IPS-20b (cell line): ENCODE data around the gene TXNDC11.
A peak's percentile ranks its signal among the peaks of the same experiment; 100 is the strongest.

Source experiments
- H3K27ac ChIP-seq: one replicate; pipeline ENCODE4 v1.5.1; 2013; ENCODE audit warnings: low read length
- H3K27me3 ChIP-seq: 2 replicates; pipeline ENCODE4 v1.6.1; 2013; ENCODE audit warnings: mild to moderate bottlenecking, low read length, inconsistent platforms; ENCODE audit not compliant: insufficient read depth
- H3K36me3 ChIP-seq: 2 replicates; pipeline ENCODE4 v1.6.1; 2013; ENCODE audit warnings: low read depth, mild to moderate bottlenecking, inconsistent platforms, low read length, moderate library complexity; ENCODE audit not compliant: insufficient read depth
- H3K4me1 ChIP-seq: 2 replicates; pipeline ENCODE4 v1.6.1; 2013; ENCODE audit warnings: mild to moderate bottlenecking, control low read depth, inconsistent platforms, low read length, moderate library complexity; ENCODE audit not compliant: insufficient read depth
- H3K4me3 ChIP-seq: 2 replicates; pipeline ENCODE4 v1.5.1; 2013; ENCODE audit warnings: mild to moderate bottlenecking, low read length, inconsistent platforms
- H3K9ac ChIP-seq: 2 replicates; pipeline ENCODE4 v1.6.1; 2013; ENCODE audit warnings: low read depth, mild to moderate bottlenecking, inconsistent platforms, low read length, moderate library complexity
- H3K9me3 ChIP-seq: 2 replicates; pipeline ENCODE4 v1.6.1; 2013; ENCODE audit warnings: mild to moderate bottlenecking, low read depth, low read length, inconsistent platforms; ENCODE audit not compliant: insufficient read depth

Gene TXNDC11

GRCh38 chr16:11674818-11675560 lies 67.7 kb downstream of the TXNDC11 start:
- Histone ChIP-seq H3K4me1 (peaks cover 5% of the 10 kb centered on the region; the same call in 1 of the 2 replicates), H3K36me3 (peaks cover 45% of the 10 kb centered on the region), H3K27ac (no peak overlapping the region), H3K27me3 (no peaks in the 10 kb centered on the region), H3K4me3 (no peak overlapping the region), H3K9ac (no peak overlapping the region), H3K9me3 (no peaks in the 10 kb centered on the region)

- Histone ChIP-seq H3K4me3 (no peak overlapping the region), H3K9ac (no peak overlapping the region), H3K4me1 (peaks cover 11% of the 10 kb centered on the region; the same call in 1 of the 2 replicates), H3K27me3 (no peaks in the 10 kb centered on the region), H3K36me3 (peaks cover 37% of the 10 kb centered on the region), H3K27ac (no peak overlapping the region), H3K9me3 (no peaks in the 10 kb centered on the region)
Observed at GRCh38 chr16:11674001-11674817, 68.4 kb downstream of the TXNDC11 start.

- Histone ChIP-seq H3K27ac (no peak overlapping the region), H3K36me3 (peaks cover 29% of the 10 kb centered on the region), H3K4me1 (peaks cover 11% of the 10 kb centered on the region; the same call in 1 of the 2 replicates), H3K4me3 (no peak overlapping the region), H3K9me3 (no peaks in the 10 kb centered on the region), H3K27me3 (no peaks in the 10 kb centered on the region), H3K9ac (no peak overlapping the region; the same call in 1 of the 2 replicates)
Observed at GRCh38 chr16:11673091-11674000, 69.3 kb downstream of the TXNDC11 start.

GRCh38 chr16:11672206-11673090 lies 70.2 kb downstream of the TXNDC11 start:
- Histone ChIP-seq H3K4me3 (no peak overlapping the region), H3K27ac (no peak overlapping the region), H3K36me3 (peaks cover 20% of the 10 kb centered on the region), H3K9me3 (no peaks in the 10 kb centered on the region), H3K4me1 (peaks cover 11% of the 10 kb centered on the region; the same call in 1 of the 2 replicates), H3K27me3 (peaks cover 4% of the 10 kb centered on the region; the same call in 1 of the 2 replicates), H3K9ac (no peak overlapping the region)

GRCh38 chr16:11671676-11672075 lies 71.0 kb downstream of the TXNDC11 start:
- Histone ChIP-seq H3K9ac (no peak overlapping the region), H3K36me3 (peaks cover 12% of the 10 kb centered on the region), H3K27ac (no peak overlapping the region), H3K9me3 (no peaks in the 10 kb centered on the region), H3K4me3 (no peak overlapping the region), H3K27me3 (peaks cover 6% of the 10 kb centered on the region; the same call in 1 of the 2 replicates), H3K4me1 (peaks cover 11% of the 10 kb centered on the region; the same call in 1 of the 2 replicates)

GRCh38 chr16:11671271-11671670 lies 71.4 kb downstream of the TXNDC11 start:
- no peak overlapping the region for H3K27ac ChIP-seq
- H3K27me3 ChIP-seq, result peaks cover 6% of the 10 kb centered on the region; the same call in 1 of the 2 replicates
- no peak overlapping the region for H3K9ac ChIP-seq
- peaks cover 8% of the 10 kb centered on the region for H3K36me3 ChIP-seq
- peaks cover 11% of the 10 kb centered on the region; the same call in 1 of the 2 replicates for H3K4me1 ChIP-seq
- H3K9me3 ChIP-seq, result no peaks in the 10 kb centered on the region
- H3K4me3 ChIP-seq, result no peak overlapping the region

- peaks cover 11% of the 10 kb centered on the region; the same call in 1 of the 2 replicates for H3K4me1 ChIP-seq
- peaks cover 6% of the 10 kb centered on the region; the same call in 1 of the 2 replicates for H3K27me3 ChIP-seq
- H3K9me3 ChIP-seq, result no peaks in the 10 kb centered on the region
- peak overlapping the region; percentile 79 for H3K9ac ChIP-seq
- H3K27ac ChIP-seq, result no peak overlapping the region
- H3K36me3 ChIP-seq, result no peaks in the 10 kb centered on the region
- peak overlapping the region; percentile 76; the same call in 1 of the 2 replicates for H3K4me3 ChIP-seq
Observed at GRCh38 chr16:11670171-11671131, 72.2 kb downstream of the TXNDC11 start.

GRCh38 chr16:11669380-11670146 lies 73.1 kb downstream of the TXNDC11 start:
- Histone ChIP-seq H3K36me3 (no peaks in the 10 kb centered on the region), H3K4me1 (peaks cover 18% of the 10 kb centered on the region; the same call in 1 of the 2 replicates), H3K4me3 (peak overlapping the region; percentile 76), H3K9me3 (no peaks in the 10 kb centered on the region), H3K9ac (peak overlapping the region; percentile 79; the same call in 1 of the 2 replicates), H3K27me3 (peaks cover 6% of the 10 kb centered on the region; the same call in 1 of the 2 replicates), H3K27ac (no peak overlapping the region)

GRCh38 chr16:11668623-11669379 lies 73.9 kb downstream of the TXNDC11 start:
- Histone ChIP-seq H3K27me3 (peaks cover 6% of the 10 kb centered on the region; the same call in 1 of the 2 replicates), H3K9me3 (no peaks in the 10 kb centered on the region), H3K4me1 (peaks cover 18% of the 10 kb centered on the region; the same call in 1 of the 2 replicates), H3K27ac (no peak overlapping the region), H3K4me3 (peak overlapping the region; percentile 76), H3K36me3 (no peaks in the 10 kb centered on the region), H3K9ac (peak overlapping the region; percentile 79)
